ENCODE results near the gene RHOXF1.
"Not testable (repeated sequence)": the region's sequence is repeated elsewhere in the genome, so short reads cannot be mapped to it uniquely, and the experiment has no call there.

The RHOXF1 gene

GRCh38 chrX:120085553-120086185, 30.0 kb downstream of the RHOXF1 start:
- DNase-seq, result not testable (repeated sequence)

- not testable (repeated sequence) for DNase-seq
These were observed 38.1 kb downstream of the RHOXF1 start, which contains the start of gene RHOXF2B for GRCh38 chrX:120077590-120077989. RHOXF2B (minus strand) TSS chrX:120077690; CDS start chrX:120077552, 138 bp downstream.

- DNase-seq, result not testable (repeated sequence)
These were observed 49.5 kb downstream of the RHOXF1 start for GRCh38 chrX:120066169-120066568.

Data from activated CD4-positive, alpha-beta T cell treated with anti-CD3 and anti-CD28 coated beads, Interleukin-10, Interleukin-2, amounts not matched to agents 100 ng/mL and 50 ng/mL, durations not matched to agents 16 hours and 8 hours (primary cell).